Right lobe of liver (tissue), 4 donors: ENCODE results near the gene MYO5A.

Experiments used
- POLR2A ChIP-seq: fragments of 450-650 bp; IDR thresholded peaks from one replicate; pipeline ENCODE4 v1.6.1; 2017; ENCODE audit warnings: antibody characterized with exemption, mild to moderate bottlenecking
- TF ChIP-seq, protein P1 (sequence below), 4 donors: fragments of 200-600 bp in 3 of 4; fragments of 450-650 bp in 1 of 4; IDR thresholded peaks; one replicate each; pipeline versions ENCODE4 v1.5.1 to v1.8.0; 2016 to 2022; ENCODE audit warnings: antibody characterized with exemption in 4 of 4, mild to moderate bottlenecking in 2 of 4
- donor health status: DM: no; HTN: no; CAD: no.
- donor health status: DM: no; HTN: no; CAD: no.
- donor health status: DM: no; HTN: yes; CAD: no.

DNA sequence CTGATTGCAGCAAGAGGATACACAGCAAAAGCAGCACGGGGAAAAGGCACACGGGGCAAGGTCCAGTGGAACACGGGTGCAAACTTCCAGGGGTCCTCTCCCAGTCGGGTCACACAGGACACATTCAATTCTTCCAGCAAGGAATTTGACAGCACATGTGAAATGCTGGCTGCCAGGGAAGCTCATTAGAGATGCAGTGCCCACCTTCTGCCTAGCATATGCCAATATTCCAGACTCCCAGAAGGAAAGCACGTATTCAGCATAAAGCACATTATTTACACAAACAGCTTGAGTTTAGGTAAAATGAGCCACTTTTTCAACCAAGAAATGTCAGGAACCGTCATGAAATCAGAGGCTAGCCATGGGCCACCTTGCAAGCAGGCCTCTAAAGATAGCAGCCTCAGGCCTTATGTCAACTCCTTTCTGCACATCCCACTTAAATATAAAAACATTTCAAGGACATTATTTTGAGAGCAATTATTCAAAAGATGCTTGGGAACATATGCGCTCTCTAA lies 252.4 kb downstream of the MYO5A start:
- no peak for TF ChIP-seq POLR2A
- TF ChIP-seq, protein P1, sequence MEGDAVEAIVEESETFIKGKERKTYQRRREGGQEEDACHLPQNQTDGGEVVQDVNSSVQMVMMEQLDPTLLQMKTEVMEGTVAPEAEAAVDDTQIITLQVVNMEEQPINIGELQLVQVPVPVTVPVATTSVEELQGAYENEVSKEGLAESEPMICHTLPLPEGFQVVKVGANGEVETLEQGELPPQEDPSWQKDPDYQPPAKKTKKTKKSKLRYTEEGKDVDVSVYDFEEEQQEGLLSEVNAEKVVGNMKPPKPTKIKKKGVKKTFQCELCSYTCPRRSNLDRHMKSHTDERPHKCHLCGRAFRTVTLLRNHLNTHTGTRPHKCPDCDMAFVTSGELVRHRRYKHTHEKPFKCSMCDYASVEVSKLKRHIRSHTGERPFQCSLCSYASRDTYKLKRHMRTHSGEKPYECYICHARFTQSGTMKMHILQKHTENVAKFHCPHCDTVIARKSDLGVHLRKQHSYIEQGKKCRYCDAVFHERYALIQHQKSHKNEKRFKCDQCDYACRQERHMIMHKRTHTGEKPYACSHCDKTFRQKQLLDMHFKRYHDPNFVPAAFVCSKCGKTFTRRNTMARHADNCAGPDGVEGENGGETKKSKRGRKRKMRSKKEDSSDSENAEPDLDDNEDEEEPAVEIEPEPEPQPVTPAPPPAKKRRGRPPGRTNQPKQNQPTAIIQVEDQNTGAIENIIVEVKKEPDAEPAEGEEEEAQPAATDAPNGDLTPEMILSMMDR (IDR thresholded peaks at IDR 0.05): no peak
